ENCODE results near the gene ZDHHC1.

The ZDHHC1 gene

GRCh38 chr16:67454852-67455251 lies 38.6 kb upstream of the ZDHHC1 start:
- no peak for DNase-seq (ENCODE audit: extremely low read depth, low read depth)
- no peak for TF ChIP-seq CTCF (IDR thresholded peaks at IDR 0.05; ENCODE audit: low read depth, low read length)

- DNase-seq (ENCODE audit: extremely low read depth, low read depth): no peak
- no peak for TF ChIP-seq CTCF (IDR thresholded peaks at IDR 0.05; ENCODE audit: low read depth, low read length)
These were observed 37.8 kb upstream of the ZDHHC1 start for GRCh38 chr16:67454104-67454503.

- no peak for DNase-seq (ENCODE audit: extremely low read depth, low read depth)
These were observed 35.6 kb upstream of the ZDHHC1 start for GRCh38 chr16:67451704-67452435.

GRCh38 chr16:67451061-67451703 lies 34.9 kb upstream of the ZDHHC1 start:
- TF ChIP-seq CTCF (IDR thresholded peaks at IDR 0.05; ENCODE audit: low read depth, low read length): no peak
- no peak for DNase-seq (ENCODE audit: extremely low read depth, low read depth)

More at GRCh38 chr16:67451704-67452435, 35.6 kb upstream of the ZDHHC1 start:
- TF ChIP-seq CTCF (IDR thresholded peaks at IDR 0.05; ENCODE audit: low read depth, low read length): no peak

- DNase-seq (ENCODE audit: extremely low read depth, low read depth): no peak
- TF ChIP-seq CTCF (IDR thresholded peaks at IDR 0.05; ENCODE audit: low read depth, low read length): no peak
These were observed 33.5 kb upstream of the ZDHHC1 start for GRCh38 chr16:67449739-67450138.

- TF ChIP-seq CTCF (IDR thresholded peaks at IDR 0.05; ENCODE audit: low read depth, low read length): no peak
- no peak for DNase-seq (ENCODE audit: extremely low read depth, low read depth)
These were observed 33.1 kb upstream of the ZDHHC1 start for GRCh38 chr16:67449336-67449735.

- DNase-seq (ENCODE audit: extremely low read depth, low read depth): no peak
- no peak for TF ChIP-seq CTCF (IDR thresholded peaks at IDR 0.05; ENCODE audit: low read depth, low read length)
These were observed 32.3 kb upstream of the ZDHHC1 start for GRCh38 chr16:67448580-67448979.

Data from AG09319 (cell line).